ENCODE measurements around the gene TMEM121B.
A peak's percentile ranks its signal among the peaks of the same experiment; 100 is the strongest.

Gene TMEM121B

GRCh38 chr22:17137861-17138425 is 16.8 kb upstream of the TMEM121B start:
- DNase-seq = no peak

- no peak for DNase-seq
Observed at GRCh38 chr22:17137170-17137569, 16.0 kb upstream of the TMEM121B start.

DNA sequence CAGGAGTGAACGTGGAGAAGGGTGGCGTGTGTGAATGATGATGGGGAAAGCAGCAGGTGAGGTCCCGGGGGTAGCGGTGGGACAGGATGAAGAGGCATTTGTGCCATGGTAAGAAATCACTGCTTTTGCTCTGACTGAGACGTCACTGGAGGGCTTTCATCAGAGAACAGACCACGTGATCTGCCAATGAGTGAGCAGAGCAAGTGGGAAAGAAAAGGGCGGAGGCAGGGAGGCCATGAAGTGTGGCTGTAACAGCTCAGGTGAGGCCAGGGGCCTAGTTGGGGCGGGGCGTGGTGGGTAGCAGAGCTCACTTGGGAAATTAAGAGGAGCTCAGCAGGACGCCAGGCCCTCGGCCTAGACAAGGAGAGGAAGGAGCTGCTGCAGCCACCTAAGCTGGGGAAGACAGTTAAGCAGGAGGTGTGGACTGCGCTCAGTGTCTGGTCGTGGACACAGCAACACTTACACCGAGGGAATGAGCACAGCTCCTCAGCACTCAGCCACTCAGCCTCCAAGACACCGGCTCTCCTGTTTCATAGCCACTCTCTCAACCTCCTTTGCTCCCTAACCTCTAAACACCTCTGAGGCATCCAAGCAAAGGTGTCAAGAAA is 14.1 kb upstream of the TMEM121B start:
- DNase-seq = no peak

- DNase-seq = no peak
Observed at GRCh38 chr22:17133137-17133536, 12.0 kb upstream of the TMEM121B start.

- DNase-seq = no peak
Observed at GRCh38 chr22:17132112-17132511, 11.0 kb upstream of the TMEM121B start.

DNA sequence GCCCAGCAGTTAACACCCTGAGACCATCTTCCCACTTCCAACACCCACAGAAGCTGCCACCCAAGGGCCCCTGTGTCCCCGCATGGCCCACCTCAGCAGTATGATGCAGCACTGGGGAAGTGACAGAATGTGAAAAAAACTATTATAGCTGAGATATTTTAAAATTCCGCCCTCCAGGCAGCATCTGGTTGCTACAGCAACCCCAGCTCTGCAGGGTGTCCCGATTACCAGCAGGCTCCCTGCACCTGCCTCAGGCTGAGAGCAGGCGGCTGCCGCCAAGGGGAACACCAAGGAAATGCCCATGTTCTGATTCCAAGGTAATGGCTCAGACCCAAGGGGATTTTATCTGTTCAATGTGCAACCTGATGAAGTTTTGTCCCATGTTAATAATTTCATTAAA is 10.5 kb upstream of the TMEM121B start:
- no peak for DNase-seq

DNA sequence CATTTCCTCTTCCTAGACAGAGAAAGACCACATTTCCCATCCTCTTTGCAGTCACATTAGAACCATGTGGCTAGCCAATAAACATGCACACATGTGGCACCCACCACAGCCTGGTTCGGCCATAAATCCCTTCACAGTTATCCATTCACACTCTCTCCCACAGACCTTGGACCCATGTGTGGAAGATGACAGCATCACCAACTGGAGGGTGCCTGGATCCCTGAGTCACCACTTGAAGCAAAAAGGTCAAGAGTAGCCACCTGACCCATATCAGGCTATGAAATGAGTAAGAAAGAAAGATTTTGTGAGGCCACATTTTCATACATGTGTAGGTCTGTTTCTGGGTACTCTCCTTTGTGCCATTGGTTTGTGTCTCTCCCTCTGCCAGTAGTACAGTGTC is 9.0 kb upstream of the TMEM121B start:
- no peak for DNase-seq

DNA sequence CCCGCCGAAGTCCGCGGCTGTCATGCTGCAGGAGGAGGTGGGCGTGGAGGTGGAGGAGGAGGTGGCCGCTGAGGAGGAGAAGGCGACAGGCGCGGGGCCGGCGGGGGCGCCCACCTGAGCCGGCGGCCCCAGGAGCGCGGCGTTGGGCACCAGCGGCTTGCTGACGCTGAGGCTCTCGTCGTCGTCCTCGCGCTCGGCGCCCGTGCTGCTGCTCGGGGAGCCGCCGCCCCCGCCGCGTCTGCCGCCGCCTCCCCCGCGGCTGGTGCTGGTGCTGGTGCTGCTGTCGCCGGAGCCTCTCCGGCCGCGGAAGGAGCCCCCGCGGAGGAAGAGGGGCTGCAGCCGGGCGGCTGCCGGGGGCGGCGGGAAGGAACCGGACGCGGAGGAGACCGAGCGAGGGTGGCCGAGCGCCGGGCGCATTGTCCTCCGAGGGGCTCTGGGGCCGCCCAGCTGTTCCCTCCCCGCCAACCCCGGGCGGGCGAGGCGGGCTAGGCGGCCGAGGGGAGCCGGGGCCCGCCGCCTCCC is 388 bp downstream of the TMEM121B start:
- DNase-seq = no peak

GRCh38 chr22:17120281-17120680 is 879 bp downstream of the TMEM121B start:
- peak in 3 of 4 experiments; percentile 14 to 35 (median 24) for DNase-seq

- no peak for DNase-seq
Observed at GRCh38 chr22:17119481-17120202, 1.5 kb downstream of the TMEM121B start.

GRCh38 chr22:17118342-17118741 is 2.8 kb downstream of the TMEM121B start:
- no peak for DNase-seq

GRCh38 chr22:17117890-17118289 is 3.3 kb downstream of the TMEM121B start:
- DNase-seq = no peak

DNA sequence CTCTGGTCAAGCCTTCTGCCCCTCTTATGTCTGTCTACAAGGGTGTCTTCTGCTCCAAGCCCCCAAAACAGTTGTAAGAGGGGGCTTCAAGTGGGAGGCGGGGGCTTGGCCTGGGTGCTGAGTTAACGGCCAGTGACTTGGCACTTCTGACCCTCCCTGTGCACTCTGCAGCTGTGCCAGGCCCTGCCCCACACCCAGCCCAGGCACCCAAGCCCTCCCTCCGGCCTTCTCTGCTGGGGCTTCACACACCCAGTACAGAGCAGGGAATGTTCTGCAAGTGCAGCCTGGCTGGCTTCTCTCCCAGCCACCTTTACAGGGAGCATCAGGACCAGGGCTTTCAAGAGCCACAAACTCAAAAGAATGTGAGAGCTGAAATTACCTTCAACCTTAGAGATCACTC is 3.8 kb downstream of the TMEM121B start:
- DNase-seq = no peak

- DNase-seq = no peak
Observed at GRCh38 chr22:17116572-17117330, 4.4 kb downstream of the TMEM121B start.

GRCh38 chr22:17115945-17116565 is 5.1 kb downstream of the TMEM121B start:
- no peak for DNase-seq

GRCh38 chr22:17115236-17115635 is 5.9 kb downstream of the TMEM121B start:
- DNase-seq = no peak

GRCh38 chr22:17114898-17115235 is 6.3 kb downstream of the TMEM121B start:
- DNase-seq = no peak

DNA sequence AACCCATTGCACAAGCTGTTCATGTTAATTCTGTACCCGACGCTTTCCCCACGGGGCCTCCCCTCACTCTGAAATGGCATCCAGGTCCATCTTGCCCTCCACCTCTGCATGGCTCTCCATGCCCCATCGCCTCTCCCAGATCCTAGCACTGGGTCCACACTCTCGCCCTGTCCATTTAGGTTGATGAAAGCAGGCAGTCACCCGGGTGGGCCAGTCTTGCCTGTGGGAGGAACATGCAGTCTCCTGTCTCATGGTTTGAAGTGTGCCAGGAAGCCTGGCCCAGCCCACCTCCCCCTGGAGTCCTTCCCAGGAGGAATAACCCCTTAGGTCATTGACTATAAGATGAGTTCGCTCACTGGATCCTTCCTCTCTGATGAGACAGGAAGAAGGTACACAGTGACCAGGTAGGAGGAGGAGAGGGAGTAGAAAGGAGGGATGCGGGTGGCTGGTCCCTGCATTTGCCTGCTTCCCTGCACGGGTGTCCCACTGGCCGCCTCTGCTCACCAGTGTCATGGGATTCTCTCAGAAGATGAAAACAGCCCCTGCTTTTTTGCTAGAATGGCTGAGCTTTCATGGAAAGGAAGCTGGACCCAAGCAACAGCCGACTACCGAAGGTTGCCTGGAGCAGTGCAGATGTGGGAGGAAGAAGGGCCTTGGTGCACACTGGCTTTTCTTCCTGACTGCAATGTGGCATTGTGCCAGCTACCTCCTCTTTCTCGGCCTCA is 6.8 kb downstream of the TMEM121B start:
- no peak for DNase-seq

DNA sequence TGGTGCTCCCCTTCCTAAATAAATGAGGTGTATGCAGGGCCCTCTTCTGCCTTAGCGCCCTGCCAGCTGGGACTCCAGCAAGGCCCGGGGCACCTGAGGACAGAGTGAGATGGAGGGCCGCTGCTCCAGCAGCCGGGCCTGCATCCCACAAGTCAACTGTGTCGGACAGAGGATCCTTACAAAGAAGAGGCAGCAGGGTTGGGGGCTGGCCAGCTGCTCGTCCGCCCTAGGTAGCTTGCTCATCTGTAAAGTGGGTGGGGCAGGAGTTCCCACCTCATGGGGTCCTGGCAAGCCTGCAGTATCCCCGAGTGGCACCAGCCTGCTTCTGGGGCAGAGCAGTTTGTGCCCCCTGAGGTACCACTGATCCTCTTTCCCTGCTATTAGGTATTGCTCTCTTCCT is 7.6 kb downstream of the TMEM121B start:
- DNase-seq = no peak

DNA sequence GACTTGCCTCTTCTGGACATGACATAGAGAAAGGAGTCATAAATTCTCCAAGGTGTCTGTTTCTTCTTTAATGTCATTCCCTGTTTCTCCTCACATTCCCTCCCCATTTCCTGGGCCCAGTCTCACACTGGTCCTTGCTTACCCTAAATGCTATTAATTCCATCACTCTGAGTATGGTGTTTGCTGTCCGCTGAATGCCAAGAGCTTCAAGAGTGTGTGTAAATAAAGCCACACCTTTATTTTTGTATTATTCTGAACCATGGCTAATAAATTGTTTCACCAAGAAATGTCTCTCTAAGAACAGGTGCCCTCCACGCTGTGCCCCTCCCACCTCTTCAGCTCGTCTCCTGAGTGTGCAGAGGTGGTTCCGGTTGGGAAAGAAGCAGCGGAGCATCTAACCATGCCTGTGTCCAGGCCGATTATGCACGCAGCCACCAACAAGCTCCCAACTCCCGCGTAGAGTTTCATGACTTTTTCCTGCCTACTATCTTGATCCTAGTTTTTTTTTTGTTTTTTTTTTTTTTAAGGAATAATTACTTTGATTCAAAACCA is 8.6 kb downstream of the TMEM121B start:
- DNase-seq = no peak

DNA sequence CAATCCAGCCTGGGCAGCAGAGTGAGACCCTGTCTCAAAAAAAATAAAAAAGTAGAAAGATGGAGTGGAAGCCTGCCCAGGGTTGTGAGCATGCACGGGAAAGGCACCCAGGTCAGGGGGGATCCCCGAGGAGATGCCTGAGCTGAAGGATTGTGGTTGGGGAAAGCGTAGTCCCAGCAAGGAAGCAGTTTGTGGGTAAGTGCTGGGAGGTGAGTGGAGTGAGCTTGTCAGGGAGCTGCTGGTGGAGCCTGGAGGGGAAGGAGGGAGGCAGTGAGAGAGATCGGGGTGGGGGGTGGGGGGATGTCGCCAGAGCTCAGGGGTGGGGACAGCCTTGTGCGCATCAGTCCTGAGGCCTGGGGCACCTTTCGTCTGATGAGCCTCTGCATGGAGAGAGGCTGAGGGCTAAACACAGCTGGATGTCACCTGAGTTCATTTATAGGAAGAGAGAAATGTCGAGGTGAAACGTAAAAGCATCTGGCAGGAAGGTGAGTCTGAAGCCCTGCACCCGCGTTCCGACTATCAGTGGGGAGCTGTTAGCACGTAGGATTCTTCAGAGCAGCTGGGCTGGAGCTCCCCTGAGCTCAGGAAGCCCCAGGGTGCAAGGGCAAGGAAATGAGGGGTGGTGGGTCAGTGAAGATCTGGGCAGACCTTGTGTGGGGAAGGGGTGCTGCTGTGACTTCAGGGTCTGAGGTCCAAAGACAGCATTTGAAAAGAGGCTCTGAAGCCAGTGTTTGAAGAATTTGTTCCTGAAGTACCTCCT is 10.2 kb downstream of the TMEM121B start:
- no peak for DNase-seq
